ENCODE measurements around the gene DYNLT4. TPM values are rescaled to one million over a fixed set of nuclear protein-coding genes. Genes with fewer than 3 reads are reported as not detected.

Gene DYNLT4
- total and polyA plus RNA-seq, 2 of the 13 experiments (the other 11 are each of a cell fraction or from before 2014, with no cell fraction given) = 0.77 TPM; not detected in 1

DNA sequence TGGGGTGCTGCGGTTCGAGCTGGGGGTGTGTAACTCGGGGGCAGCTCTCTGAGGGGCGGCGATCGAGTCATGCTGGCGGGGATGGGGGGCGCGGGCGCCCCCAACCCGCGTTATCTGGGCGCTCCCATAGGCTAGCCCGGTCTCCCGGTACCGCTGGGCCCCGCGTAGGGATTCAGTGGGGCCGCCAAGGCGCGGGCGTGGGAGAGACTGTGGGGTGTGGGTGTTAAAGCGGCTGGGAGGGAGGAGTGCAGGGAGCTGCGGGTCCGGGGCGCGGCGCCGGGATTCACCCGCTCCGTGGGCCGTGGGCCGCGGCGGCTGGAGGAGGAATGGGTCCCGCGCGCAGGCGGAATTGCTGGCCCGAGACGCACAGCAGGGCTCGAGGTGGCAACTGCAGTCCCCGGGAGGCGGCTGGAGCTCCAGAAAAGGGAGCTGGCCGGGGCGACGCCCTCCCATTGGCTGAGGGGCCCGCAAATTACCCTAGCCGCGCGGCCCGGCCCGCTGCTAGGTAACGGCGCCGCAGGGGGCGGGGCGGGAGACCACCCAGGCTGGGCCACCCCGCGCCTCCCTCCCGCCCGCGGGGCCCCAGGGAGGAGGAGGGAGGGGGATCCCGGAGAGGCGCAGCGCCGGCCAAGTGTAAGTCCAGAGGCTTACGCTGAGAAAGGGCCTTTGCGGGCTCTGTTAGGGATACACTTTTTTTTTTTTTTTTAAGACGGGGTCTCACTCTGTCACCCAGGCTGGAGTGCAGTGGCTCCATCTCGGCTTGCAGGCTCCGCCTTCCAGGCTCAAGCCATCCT is 35.9 kb upstream of the DYNLT4 start, which contains the start of gene PTCH2 (continued):
- TF ChIP-seq, protein P1, sequence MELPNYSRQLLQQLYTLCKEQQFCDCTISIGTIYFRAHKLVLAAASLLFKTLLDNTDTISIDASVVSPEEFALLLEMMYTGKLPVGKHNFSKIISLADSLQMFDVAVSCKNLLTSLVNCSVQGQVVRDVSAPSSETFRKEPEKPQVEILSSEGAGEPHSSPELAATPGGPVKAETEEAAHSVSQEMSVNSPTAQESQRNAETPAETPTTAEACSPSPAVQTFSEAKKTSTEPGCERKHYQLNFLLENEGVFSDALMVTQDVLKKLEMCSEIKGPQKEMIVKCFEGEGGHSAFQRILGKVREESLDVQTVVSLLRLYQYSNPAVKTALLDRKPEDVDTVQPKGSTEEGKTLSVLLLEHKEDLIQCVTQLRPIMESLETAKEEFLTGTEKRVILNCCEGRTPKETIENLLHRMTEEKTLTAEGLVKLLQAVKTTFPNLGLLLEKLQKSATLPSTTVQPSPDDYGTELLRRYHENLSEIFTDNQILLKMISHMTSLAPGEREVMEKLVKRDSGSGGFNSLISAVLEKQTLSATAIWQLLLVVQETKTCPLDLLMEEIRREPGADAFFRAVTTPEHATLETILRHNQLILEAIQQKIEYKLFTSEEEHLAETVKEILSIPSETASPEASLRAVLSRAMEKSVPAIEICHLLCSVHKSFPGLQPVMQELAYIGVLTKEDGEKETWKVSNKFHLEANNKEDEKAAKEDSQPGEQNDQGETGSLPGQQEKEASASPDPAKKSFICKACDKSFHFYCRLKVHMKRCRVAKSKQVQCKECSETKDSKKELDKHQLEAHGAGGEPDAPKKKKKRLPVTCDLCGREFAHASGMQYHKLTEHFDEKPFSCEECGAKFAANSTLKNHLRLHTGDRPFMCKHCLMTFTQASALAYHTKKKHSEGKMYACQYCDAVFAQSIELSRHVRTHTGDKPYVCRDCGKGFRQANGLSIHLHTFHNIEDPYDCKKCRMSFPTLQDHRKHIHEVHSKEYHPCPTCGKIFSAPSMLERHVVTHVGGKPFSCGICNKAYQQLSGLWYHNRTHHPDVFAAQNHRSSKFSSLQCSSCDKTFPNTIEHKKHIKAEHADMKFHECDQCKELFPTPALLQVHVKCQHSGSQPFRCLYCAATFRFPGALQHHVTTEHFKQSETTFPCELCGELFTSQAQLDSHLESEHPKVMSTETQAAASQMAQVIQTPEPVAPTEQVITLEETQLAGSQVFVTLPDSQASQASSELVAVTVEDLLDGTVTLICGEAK (IDR thresholded peaks at IDR 0.05) = no peak
- TF ChIP-seq, protein P1 (CRISPR knock-in tag; IDR thresholded peaks at IDR 0.05) = no peak
- TF ChIP-seq HNF4A (CRISPR knock-in tag; IDR thresholded peaks at IDR 0.05) = no peak
- no peak for TF ChIP-seq HNRNPUL1 (IDR thresholded peaks at IDR 0.05; ENCODE audit: low read depth, low read length)
- no peak for TF ChIP-seq ZNF124 (CRISPR knock-in tag; IDR thresholded peaks at IDR 0.05)
- no peak for TF ChIP-seq ZNF335 (CRISPR knock-in tag; IDR thresholded peaks at IDR 0.05)
- TF ChIP-seq ZNF235 (CRISPR knock-in tag; IDR thresholded peaks at IDR 0.05; ENCODE audit: borderline replicate concordance) = no peak
- TF ChIP-seq, protein P2, sequence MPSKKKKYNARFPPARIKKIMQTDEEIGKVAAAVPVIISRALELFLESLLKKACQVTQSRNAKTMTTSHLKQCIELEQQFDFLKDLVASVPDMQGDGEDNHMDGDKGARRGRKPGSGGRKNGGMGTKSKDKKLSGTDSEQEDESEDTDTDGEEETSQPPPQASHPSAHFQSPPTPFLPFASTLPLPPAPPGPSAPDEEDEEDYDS (CRISPR knock-in tag; IDR thresholded peaks at IDR 0.05) = no peak
- TF ChIP-seq, protein P3, sequence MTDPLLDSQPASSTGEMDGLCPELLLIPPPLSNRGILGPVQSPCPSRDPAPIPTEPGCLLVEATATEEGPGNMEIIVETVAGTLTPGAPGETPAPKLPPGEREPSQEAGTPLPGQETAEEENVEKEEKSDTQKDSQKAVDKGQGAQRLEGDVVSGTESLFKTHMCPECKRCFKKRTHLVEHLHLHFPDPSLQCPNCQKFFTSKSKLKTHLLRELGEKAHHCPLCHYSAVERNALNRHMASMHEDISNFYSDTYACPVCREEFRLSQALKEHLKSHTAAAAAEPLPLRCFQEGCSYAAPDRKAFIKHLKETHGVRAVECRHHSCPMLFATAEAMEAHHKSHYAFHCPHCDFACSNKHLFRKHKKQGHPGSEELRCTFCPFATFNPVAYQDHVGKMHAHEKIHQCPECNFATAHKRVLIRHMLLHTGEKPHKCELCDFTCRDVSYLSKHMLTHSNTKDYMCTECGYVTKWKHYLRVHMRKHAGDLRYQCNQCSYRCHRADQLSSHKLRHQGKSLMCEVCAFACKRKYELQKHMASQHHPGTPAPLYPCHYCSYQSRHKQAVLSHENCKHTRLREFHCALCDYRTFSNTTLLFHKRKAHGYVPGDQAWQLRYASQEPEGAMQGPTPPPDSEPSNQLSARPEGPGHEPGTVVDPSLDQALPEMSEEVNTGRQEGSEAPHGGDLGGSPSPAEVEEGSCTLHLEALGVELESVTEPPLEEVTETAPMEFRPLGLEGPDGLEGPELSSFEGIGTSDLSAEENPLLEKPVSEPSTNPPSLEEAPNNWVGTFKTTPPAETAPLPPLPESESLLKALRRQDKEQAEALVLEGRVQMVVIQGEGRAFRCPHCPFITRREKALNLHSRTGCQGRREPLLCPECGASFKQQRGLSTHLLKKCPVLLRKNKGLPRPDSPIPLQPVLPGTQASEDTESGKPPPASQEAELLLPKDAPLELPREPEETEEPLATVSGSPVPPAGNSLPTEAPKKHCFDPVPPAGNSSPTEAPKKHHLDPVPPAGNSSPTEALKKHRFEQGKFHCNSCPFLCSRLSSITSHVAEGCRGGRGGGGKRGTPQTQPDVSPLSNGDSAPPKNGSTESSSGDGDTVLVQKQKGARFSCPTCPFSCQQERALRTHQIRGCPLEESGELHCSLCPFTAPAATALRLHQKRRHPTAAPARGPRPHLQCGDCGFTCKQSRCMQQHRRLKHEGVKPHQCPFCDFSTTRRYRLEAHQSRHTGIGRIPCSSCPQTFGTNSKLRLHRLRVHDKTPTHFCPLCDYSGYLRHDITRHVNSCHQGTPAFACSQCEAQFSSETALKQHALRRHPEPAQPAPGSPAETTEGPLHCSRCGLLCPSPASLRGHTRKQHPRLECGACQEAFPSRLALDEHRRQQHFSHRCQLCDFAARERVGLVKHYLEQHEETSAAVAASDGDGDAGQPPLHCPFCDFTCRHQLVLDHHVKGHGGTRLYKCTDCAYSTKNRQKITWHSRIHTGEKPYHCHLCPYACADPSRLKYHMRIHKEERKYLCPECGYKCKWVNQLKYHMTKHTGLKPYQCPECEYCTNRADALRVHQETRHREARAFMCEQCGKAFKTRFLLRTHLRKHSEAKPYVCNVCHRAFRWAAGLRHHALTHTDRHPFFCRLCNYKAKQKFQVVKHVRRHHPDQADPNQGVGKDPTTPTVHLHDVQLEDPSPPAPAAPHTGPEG (CRISPR knock-in tag; IDR thresholded peaks at IDR 0.05) = peak; percentile 38; the same call in 1 of the 2 replicates
- no peak for TF ChIP-seq MIER2 (CRISPR knock-in tag; IDR thresholded peaks at IDR 0.05)
- TF ChIP-seq TBL1XR1 (IDR thresholded peaks at IDR 0.05; ENCODE audit: borderline replicate concordance, low read length, partially characterized antibody) = no peak
- TF ChIP-seq SIX4 (CRISPR knock-in tag; IDR thresholded peaks at IDR 0.05) = no peak
- no peak for TF ChIP-seq HMG20A (CRISPR knock-in tag; IDR thresholded peaks at IDR 0.05; ENCODE audit: borderline replicate concordance)
- TF ChIP-seq TAF1 (CRISPR knock-in tag; IDR thresholded peaks at IDR 0.05) = peak; percentile 52
- TF ChIP-seq NR2F1 (CRISPR knock-in tag; IDR thresholded peaks at IDR 0.05) = no peak
